A673 (cell line): ENCODE measurements around the gene TDP1. TPM values are rescaled to one million over a fixed set of nuclear protein-coding genes. Genes with fewer than 3 reads are reported as not detected.

Source experiments
- BruUV-seq: library from RNA; stranded (reverse); fragments of 400-500 nt; replicated peaks from 2 replicates; lab custom pipeline; 2021; lab: Mats Ljungman, UMichigan
- CTCF ChIA-PET: fragments of 300-600 bp; sonication (Branson Sonifier 250); formaldehyde crosslinking; loops from one replicate; lab custom pipeline; 2022; ENCODE audit warnings: antibody characterized with exemption; lab: Charles Lee
- POLR2A ChIA-PET: fragments of 300-600 bp; sonication (Branson Sonifier 250); formaldehyde crosslinking; loops from one replicate; lab custom pipeline; 2022; ENCODE audit warnings: antibody characterized with exemption; ENCODE audit not compliant: low non-redundant PET; lab: Charles Lee
- DNase-seq: peaks from one replicate; pipeline ENCODE4 v3.0.0-alpha.2; 2015; ENCODE audit warnings: low spot score
- H3K27ac ChIP-seq: fragments of 200-600 bp; sonication (generic); 2 replicates; pipeline ENCODE4 v1.5.1; 2016; ENCODE audit warnings: mixed run types, low read depth, mild to moderate bottlenecking, mixed read lengths, antibody characterized with exemption, low read length; ENCODE audit not compliant: poor library complexity, severe bottlenecking
- H3K27me3 ChIP-seq: fragments of 200-600 bp; sonication (generic); replicated peaks from 2 replicates; pipeline ENCODE4 v1.6.1; 2017; ENCODE audit warnings: mixed run types, low read depth, mild to moderate bottlenecking, mixed read lengths, antibody characterized with exemption, low read length; ENCODE audit not compliant: insufficient read depth, poor library complexity
- H3K36me3 ChIP-seq: fragments of 200-600 bp; sonication (generic); 2 replicates; pipeline ENCODE4 v1.6.1; 2016; ENCODE audit warnings: mixed run types, mild to moderate bottlenecking, mixed read lengths, antibody characterized with exemption, low read length; ENCODE audit not compliant: insufficient read depth, poor library complexity, severe bottlenecking
- H3K4me1 ChIP-seq: fragments of 200-600 bp; sonication (generic); 2 replicates; pipeline ENCODE4 v1.6.1; 2017; ENCODE audit warnings: mixed run types, mild to moderate bottlenecking, mixed read lengths, antibody characterized with exemption, low read length; ENCODE audit not compliant: insufficient read depth, poor library complexity, severe bottlenecking
- H3K4me3 ChIP-seq: fragments of 200-600 bp; sonication (generic); 2 replicates; pipeline ENCODE4 v1.5.1; 2016; ENCODE audit warnings: low read depth, mixed run types, mild to moderate bottlenecking, mixed read lengths, low read length; ENCODE audit not compliant: poor library complexity, severe bottlenecking
- H3K9me3 ChIP-seq: fragments of 200-600 bp; sonication (generic); 2 replicates; pipeline ENCODE4 v1.6.1; 2016; ENCODE audit warnings: mixed run types, low read depth, mild to moderate bottlenecking, mixed read lengths, antibody characterized with exemption, low read length; ENCODE audit not compliant: poor library complexity, severe bottlenecking
- CTCF ChIP-seq: fragments of 300-800, 200-600 bp; sonication (generic); conservative IDR thresholded peaks from 2 replicates; pipeline ENCODE4 v1.5.1; 2017; ENCODE audit warnings: low read depth, mild to moderate bottlenecking, antibody characterized with exemption, low read length, moderate library complexity, mixed read lengths
- EZH2 ChIP-seq: fragments of 200-600 bp; sonication (generic); IDR thresholded peaks from 2 replicates; pipeline ENCODE4 v1.6.1; 2017; ENCODE audit warnings: borderline replicate concordance, low read depth, mild to moderate bottlenecking, mixed read lengths, antibody characterized with exemption, low read length; ENCODE audit not compliant: poor library complexity, severe bottlenecking
- intact Hi-C: fragments of 100-400 bp; cut with micrococcal nuclease; formaldehyde crosslinking; loops from one replicate; pipeline ENCODE4 v1.10.0; 2022; ENCODE audit not compliant: unreplicated experiment
- total RNA-seq: library from RNA; stranded (reverse); gene quantifications from 2 replicates; pipeline ENCODE4 v1.2.3, GENCODE V29; 2021

The TDP1 gene
- total RNA-seq, 1 experiment from 2014 or later, result 45.6 TPM

GRCh38 chr14:90050271-90050670 is 94.5 kb downstream of the TDP1 start:
- TF ChIP-seq CTCF, result no peak
- no peak for TF ChIP-seq EZH2
- DNase-seq, result no peak
- Histone ChIP-seq H3K4me1 (no peaks in the 10 kb centered on the region), H3K27ac (no peak overlapping the region), H3K9me3 (no peaks in the 10 kb centered on the region), H3K27me3 (no peaks in the 10 kb centered on the region), H3K36me3 (no peaks in the 10 kb centered on the region), H3K4me3 (no peak overlapping the region)
- ChIA-PET POLR2A (no interaction called here), CTCF (interaction anchor here (1.2 kb wide), 1 partner anchor 77 kb away, joined by 3 read pairs; no protein-coding TSS in a partner anchor)
- no TSS peak for BruUV-seq
- intact Hi-C loops, result no loop called here

GRCh38 chr14:90053044-90053443 is 97.3 kb downstream of the TDP1 start:
- Histone ChIP-seq H3K36me3 (no peaks in the 10 kb centered on the region), H3K9me3 (no peaks in the 10 kb centered on the region), H3K4me3 (no peak overlapping the region), H3K27ac (no peak overlapping the region), H3K27me3 (peaks cover 13% of the 10 kb centered on the region), H3K4me1 (no peaks in the 10 kb centered on the region)
- no TSS peak for BruUV-seq
- no peak for TF ChIP-seq CTCF
- TF ChIP-seq EZH2, result no peak
- POLR2A ChIA-PET, result no interaction called here
- intact Hi-C loops, result no loop called here
- CTCF ChIA-PET, result no interaction called here
- DNase-seq, result no peak

GRCh38 chr14:90054803-90055202 is 99.1 kb downstream of the TDP1 start:
- Histone ChIP-seq H3K36me3 (no peaks in the 10 kb centered on the region), H3K27ac (no peak overlapping the region), H3K4me3 (no peak overlapping the region), H3K9me3 (no peaks in the 10 kb centered on the region), H3K27me3 (peaks cover 31% of the 10 kb centered on the region), H3K4me1 (no peaks in the 10 kb centered on the region)
- intact Hi-C loops, result no loop called here
- no peak for TF ChIP-seq EZH2
- no peak for TF ChIP-seq CTCF
- ChIA-PET CTCF (no interaction called here), POLR2A (no interaction called here)
- DNase-seq, result no peak
- BruUV-seq, result no TSS peak
